HG03103 (cell line): ENCODE results near the gene DUSP9.
A peak's percentile ranks its signal among the peaks of the same experiment; 100 is the strongest.
"Not testable (repeated sequence)": the region's sequence is repeated elsewhere in the genome, so short reads cannot be mapped to it uniquely, and the experiment has no call there.

Experiments used
- ATAC-seq: cut with Tn5 transposase; IDR thresholded peaks from one replicate; pipeline ENCODE4 v1.9.1; 2021; ENCODE audit warnings: low read depth; ENCODE audit not compliant: unreplicated experiment

Gene DUSP9

DNA sequence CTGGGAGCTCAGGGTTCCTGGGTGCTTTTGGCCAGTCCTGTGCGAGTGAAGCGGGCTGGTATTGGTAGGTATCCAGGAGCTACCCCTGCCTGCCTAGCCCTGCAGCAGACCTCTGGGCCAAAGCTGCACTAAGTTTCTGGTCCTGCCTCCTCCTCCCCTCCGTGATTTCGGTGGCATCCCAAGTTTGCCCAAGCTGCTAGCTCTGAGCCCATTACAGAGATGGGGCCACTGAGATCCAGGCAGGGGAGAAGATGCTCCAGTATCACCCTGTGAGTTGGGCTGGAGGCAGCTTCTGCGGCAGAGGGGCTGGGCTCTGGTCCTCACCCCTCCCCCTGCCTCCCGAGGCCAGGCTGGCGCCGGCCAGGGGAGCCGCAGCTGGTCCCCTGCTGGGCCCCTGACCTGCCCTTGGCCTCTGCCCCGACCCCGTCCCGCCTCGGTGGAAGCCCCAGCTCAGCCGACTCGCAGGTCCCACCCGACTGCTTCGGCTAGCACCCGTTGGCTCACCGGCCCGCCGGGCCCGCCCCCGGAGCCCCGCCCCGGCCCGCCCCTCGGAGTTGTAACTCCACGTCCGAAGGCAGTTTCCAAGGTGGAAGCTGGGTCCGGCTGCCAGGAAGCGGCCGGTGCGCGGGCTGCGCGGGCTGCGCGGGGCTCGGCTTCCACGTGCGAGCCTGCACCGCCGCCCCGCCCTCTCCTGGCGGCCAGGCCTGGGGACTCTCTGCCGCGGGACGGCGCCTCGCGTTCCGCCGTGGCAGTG lies at the start of gene DUSP9:
DUSP9 (plus strand) TSS at position 584 of the 754 bp plus-strand sequence. CDS start 751 bp downstream, outside the sequence.
- no peak for ATAC-seq

- ATAC-seq: peak; percentile 44
Measured at GRCh38 chrX:153598541-153599191, 48.3 kb upstream of the DUSP9 start, which contains the start of gene CCNQ. Gene CCNQ (minus strand): TSS chrX:153599139. CDS start chrX:153599073, 66 bp downstream.

DNA sequence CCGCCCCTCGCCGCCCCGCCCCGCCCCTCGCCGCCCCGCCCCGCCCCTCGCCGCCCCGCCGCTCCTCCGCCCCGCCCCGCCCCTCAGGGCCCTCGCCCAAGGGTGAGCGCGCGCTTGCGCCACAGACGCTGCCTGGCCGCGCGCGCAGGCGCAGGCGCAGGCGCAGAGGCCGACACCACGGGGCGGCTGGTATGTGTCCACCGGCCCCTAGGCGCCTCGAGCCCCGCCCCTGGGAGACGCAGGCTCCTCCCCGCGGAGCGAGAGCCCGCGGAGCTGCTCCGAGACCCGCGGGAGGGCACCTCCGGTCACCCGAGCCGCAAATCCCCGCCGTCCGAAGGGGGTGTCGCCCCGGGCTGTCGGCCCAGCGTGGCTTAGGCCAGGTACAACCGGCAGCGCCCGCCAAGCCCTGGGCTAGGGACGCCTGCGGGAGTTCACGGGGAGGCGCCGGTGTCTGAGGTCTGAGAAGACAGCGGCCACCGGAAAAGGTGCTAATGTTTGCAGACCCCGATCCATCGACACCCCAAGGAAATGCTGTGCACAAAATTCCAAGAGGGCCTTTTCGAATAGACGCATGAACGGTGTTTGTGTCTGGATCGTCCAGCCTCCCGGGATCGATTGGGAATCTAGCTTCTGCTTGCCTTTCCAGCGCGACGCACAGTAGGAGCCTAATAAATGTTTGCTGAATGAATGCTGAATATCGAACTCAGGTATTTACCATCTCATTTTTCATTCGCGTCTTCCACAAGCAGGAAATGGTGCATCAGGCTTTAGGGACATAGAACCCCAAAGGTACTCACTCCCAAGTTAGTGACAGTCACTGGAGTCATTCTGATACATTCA lies 47.6 kb upstream of the DUSP9 start:
- ATAC-seq: peak; percentile 79

- no peak for ATAC-seq
Measured at GRCh38 chrX:153600032-153600373, 47.0 kb upstream of the DUSP9 start.

- ATAC-seq: no peak
Measured at GRCh38 chrX:153600921-153601320, 46.1 kb upstream of the DUSP9 start.

GRCh38 chrX:153601511-153602110 lies 45.4 kb upstream of the DUSP9 start:
- no peak for ATAC-seq

GRCh38 chrX:153602601-153603000 lies 44.4 kb upstream of the DUSP9 start:
- ATAC-seq: no peak

DNA sequence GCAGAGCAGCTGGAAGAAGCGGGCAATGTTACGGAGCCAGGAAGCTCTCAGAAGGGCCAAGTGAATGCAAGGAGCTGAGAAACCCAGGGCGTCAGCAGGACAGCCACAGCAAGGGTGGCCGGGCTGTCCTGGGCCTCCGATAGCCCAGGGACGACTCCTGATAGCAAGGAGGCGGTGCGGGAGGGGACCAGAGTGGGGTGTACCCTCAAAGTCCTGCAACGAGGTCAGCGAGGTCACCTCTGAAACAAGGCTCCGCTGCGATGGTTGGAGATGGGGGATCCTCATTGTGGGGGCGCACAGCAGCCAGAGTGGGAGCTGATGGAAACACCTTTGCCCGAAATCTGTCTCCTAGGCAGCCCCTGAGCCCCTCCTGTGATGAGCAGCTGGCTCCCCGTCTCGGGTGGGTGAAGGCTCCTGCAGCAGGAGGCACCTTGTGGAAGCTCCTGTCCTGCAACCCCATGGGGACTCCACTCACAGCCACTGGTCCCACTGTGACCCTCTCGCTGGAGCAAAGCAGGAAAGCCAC lies 43.8 kb upstream of the DUSP9 start:
- ATAC-seq: no peak

DNA sequence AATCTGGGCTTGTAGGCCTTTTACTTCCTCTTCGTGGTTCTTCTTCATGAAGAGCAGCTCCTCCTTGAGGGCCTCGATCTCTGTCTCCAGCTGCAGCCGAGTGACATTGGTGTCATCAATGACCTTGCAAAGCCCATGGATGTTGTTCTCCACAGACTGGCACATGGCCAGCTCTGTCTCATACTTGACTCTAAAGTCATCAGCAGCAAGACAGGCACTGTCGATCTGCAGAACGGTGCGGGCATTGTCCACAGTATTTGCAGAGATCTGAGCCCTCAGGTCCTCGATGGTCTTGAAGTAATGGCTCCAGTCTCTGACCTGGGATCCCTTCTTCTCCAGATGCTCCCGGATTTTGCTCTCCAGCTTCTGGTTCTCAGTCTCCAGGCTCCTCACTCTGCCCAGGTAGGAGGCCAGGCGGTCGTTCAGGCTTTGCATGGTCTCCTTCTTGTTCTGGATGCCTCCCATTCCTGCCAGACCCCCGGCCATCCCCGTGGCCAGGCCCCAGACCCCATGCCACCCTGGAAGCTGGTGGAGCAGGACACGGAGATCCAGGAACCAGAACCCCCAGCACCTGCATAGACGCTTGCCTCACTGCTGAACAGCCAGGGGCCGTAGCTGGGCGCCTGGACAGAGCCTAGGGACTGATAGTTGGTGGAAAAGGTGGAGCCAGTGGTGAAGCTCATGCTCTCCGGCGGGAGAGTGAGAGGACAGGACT lies 42.2 kb upstream of the DUSP9 start:
- ATAC-seq: not testable (repeated sequence)

DNA sequence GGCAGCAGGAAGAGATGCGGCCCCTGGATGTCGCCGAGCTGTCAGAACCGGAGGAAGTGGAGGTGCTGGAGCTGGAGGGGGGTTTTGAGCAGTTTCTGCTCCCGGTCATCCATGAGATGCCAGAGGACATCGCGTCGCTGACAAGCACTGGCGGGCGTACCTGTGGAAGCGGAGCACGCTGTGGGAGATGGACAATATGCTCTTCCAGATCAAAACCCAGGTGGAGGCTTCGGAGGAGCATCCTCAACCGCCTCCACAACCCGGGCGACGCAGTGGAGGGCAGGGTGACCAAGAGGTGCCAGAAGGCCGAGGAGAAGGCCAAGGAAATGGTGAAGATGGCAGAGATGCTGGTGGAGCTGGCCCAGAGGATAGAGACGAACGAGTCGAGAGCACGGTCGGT lies 40.5 kb upstream of the DUSP9 start:
- no peak for ATAC-seq

DNA sequence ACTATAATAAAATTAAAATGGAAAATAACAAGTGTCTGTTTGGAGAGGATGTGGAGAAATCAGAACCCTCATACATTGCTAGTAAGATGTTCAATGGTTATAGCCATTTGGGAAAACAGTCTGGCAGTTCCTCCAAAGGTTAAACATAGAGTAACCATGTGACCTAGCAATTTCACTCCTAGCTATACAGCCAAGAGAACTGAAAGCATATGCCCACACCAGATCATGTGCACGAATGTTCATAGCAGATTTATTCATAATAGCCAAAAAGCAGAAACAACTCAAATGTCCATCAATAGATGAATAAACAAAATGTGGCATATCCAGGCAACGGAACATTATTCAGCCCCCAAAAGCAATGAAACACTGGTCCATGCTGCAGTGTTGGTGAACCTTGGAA lies 38.6 kb upstream of the DUSP9 start:
- ATAC-seq: no peak

GRCh38 chrX:153608806-153609205 lies 38.2 kb upstream of the DUSP9 start:
- no peak for ATAC-seq

- peak; percentile 74 for ATAC-seq
Measured at GRCh38 chrX:153609917-153610835, 36.8 kb upstream of the DUSP9 start.

- no peak for ATAC-seq
Measured at GRCh38 chrX:153610836-153611213, 36.2 kb upstream of the DUSP9 start.

DNA sequence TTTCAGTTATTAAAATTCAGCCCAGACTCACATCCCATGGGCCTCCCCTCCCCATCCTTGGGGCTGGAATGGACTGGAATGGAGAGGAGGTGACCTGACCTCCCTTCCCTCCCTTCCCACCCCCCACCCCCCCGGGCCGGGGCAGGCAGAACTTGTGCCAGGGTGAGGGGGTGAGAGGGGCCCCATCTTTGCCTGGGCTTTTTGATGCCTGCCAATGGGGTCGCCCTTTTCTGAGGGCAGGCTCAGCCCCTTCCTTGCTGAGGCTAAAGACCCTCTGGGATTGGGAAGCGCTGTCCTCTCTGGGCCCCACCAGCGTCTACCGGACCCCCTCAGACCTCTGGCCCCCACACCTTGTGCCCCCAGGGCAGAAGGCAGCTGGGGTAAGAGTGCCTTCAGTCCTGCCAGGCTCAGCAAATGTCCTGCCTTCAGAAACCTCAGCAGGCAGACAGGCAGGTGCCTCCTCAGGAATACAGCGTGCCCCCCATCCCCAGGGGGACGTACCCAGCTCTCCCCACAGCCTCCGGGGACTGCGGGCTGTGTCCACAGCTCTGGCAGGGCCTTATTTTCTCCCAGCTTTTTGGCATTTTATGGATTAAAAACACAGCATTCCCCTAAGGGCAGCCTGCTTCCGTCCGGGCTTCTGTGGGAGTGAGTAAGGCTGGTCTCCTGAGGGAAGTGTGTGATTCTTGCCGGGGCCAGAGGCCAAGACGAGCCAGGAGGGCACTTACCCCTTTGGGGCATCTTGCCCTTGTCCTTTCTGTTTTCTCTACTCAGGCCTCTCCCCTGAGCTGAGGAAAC lies 35.5 kb upstream of the DUSP9 start:
- ATAC-seq: no peak

DNA sequence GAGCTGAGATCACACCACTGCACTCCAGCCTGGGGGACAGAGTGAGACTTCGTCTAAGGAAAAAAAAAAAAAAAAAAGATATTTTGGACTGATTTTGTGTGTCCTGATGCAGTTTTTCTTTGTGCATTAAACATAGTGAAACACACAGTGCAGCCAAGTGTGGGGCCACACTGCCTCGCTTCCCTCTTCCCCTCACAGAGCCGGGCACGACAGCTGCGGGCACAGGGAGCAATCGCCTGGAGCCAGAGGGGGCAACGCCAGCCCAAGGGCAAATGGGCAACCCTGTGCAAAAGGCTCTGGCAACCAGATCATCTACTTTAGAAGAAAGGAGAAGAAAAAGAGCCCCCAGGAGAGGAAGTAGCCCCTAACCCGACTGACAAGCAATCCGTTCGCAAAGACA lies 34.6 kb upstream of the DUSP9 start:
- no peak for ATAC-seq

DNA sequence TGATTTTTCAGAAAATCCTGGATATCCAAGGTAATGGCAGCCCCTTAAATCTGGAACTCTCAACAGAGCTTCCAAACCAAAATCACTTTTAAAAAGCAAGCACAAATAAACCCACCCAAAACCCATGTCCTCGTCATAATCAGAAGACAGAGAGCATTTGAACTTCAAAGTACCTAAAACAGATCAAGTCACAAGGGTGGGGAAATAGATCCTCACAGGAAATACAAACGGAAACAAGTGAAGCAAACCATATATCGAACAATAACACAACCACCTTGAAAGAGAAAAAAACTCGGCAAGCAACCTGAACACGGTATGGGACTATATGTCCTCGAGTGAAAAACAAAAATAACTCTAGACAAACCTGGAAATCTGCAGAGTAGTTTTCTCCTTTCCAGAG lies 32.2 kb upstream of the DUSP9 start:
- ATAC-seq: no peak

GRCh38 chrX:153620576-153620975 lies 26.4 kb upstream of the DUSP9 start:
- no peak for ATAC-seq
